GM12891 (cell line): ENCODE measurements around the gene TMEM255B.

Experiments
- PAX5 ChIP-seq: IDR thresholded peaks from 2 replicates; pipeline ENCODE4 v1.6.1; 2011; ENCODE audit warnings: low read length, moderate library complexity, mild to moderate bottlenecking; ENCODE audit not compliant: insufficient read depth, severe bottlenecking
- POLR2A ChIP-seq: IDR thresholded peaks from 2 replicates; pipeline ENCODE4 v1.6.1; 2011; ENCODE audit warnings: low read depth, low read length, control low read depth
- POLR2AphosphoS5 ChIP-seq: IDR thresholded peaks from 2 replicates; pipeline ENCODE4 v1.6.1; 2011; ENCODE audit warnings: low read depth, low read length, control low read depth
- POU2F2 ChIP-seq: IDR thresholded peaks from 2 replicates; pipeline ENCODE4 v1.6.1; 2011; ENCODE audit warnings: low read depth, mild to moderate bottlenecking, control low read depth, low read length, moderate library complexity
- SPI1 ChIP-seq: IDR thresholded peaks from 2 replicates; pipeline ENCODE4 v1.6.1; 2011; ENCODE audit warnings: low read depth, low read length, control low read depth
- TAF1 ChIP-seq: IDR thresholded peaks from 2 replicates; pipeline ENCODE4 v1.6.1; 2011; ENCODE audit warnings: low read depth, low read length, control low read depth

GRCh38 chr13:113832205-113832604 is 73.2 kb downstream of the TMEM255B start:
- TF ChIP-seq SPI1 (no peak), POLR2A (no peak), POLR2AphosphoS5 (no peak), TAF1 (no peak), POU2F2 (no peak), PAX5 (no peak)
